ENCODE data around the gene MLC1.

MLC1 gene

GRCh38 chr22:50125029-50125428, 39.8 kb upstream of the MLC1 start:
- WGBS = 93% methylated on average over 9 of the region's 9 CpGs
- H2BK12ac ChIP-seq (ENCODE audit: low read length in 2 of 2) = no peak overlapping the region
- no peak for DNase-seq
- peaks cover 20% of the 10 kb centered on the region for H3K9me3 ChIP-seq (ENCODE audit: control insufficient read depth, low read length)
- H4K8ac ChIP-seq (ENCODE audit: low read length) = no peak overlapping the region
- no peak overlapping the region for H3K4me3 ChIP-seq (ENCODE audit: insufficient read depth in 1 of 2, low read depth in 1 of 2, low read length in 2 of 2)
- H2BK120ac ChIP-seq (ENCODE audit: low read depth, low read length) = no peak overlapping the region
- no peaks in the 10 kb centered on the region for H3K79me1 ChIP-seq (replicated peaks; ENCODE audit: low read length, poor library complexity, severe bottlenecking)
- H3K27me3 ChIP-seq (ENCODE audit: control insufficient read depth in 1 of 2, insufficient read depth in 1 of 2, low read length in 2 of 2) = peaks cover 12 to 17% of the 10 kb centered on the region in 2 experiments
- H3K4me1 ChIP-seq (ENCODE audit: control insufficient read depth, insufficient read depth, low read depth, low read length) = no peaks in the 10 kb centered on the region
- H2AK5ac ChIP-seq (ENCODE audit: low read length, severe bottlenecking) = no peak overlapping the region
- H2BK15ac ChIP-seq (ENCODE audit: low read depth, poor library complexity, severe bottlenecking) = no peak overlapping the region
- H3K14ac ChIP-seq (ENCODE audit: low read length in 2 of 2) = no peak overlapping the region
- peaks cover 0 to 3% of the 10 kb centered on the region in 2 experiments for H3K36me3 ChIP-seq (ENCODE audit: control insufficient read depth in 1 of 2, insufficient read depth in 2 of 2, low read depth in 1 of 2, low read length in 2 of 2)
- no peak overlapping the region for H3K23ac ChIP-seq (ENCODE audit: low read length in 2 of 2)
- H3K27ac ChIP-seq (ENCODE audit: low read length, poor library complexity, severe bottlenecking) = no peak overlapping the region
- no peak overlapping the region for H3K18ac ChIP-seq (ENCODE audit: low read depth in 1 of 2, low read length in 2 of 2)
- no peak overlapping the region for H3K4me2 ChIP-seq (ENCODE audit: low read length, poor library complexity, severe bottlenecking)
- H4K91ac ChIP-seq (ENCODE audit: low read length) = no peak overlapping the region
- no peak overlapping the region for H2BK5ac ChIP-seq (ENCODE audit: low read depth, low read length, poor library complexity, severe bottlenecking)
- H2AFZ ChIP-seq (ENCODE audit: low read depth, low read length) = no peak overlapping the region
- H3K4ac ChIP-seq (ENCODE audit: low read depth in 1 of 2, low read length in 2 of 2) = no peak overlapping the region
- H3K9ac ChIP-seq (ENCODE audit: low read length) = no peak overlapping the region

GRCh38 chr22:50123119-50123518, 37.9 kb upstream of the MLC1 start:
- no peak overlapping the region for H2BK120ac ChIP-seq (ENCODE audit: low read depth, low read length)
- peaks cover 0 to 3% of the 10 kb centered on the region in 2 experiments for H3K36me3 ChIP-seq (ENCODE audit: control insufficient read depth in 1 of 2, insufficient read depth in 2 of 2, low read depth in 1 of 2, low read length in 2 of 2)
- H4K8ac ChIP-seq (ENCODE audit: low read length) = no peak overlapping the region
- no peak overlapping the region for H3K18ac ChIP-seq (ENCODE audit: low read depth in 1 of 2, low read length in 2 of 2)
- no peak overlapping the region for H3K14ac ChIP-seq (ENCODE audit: low read length in 2 of 2)
- no peak overlapping the region for H2AFZ ChIP-seq (ENCODE audit: low read depth, low read length)
- no peak overlapping the region for H2AK5ac ChIP-seq (ENCODE audit: low read length, severe bottlenecking)
- H3K27ac ChIP-seq (ENCODE audit: low read length, poor library complexity, severe bottlenecking) = no peak overlapping the region
- H3K4me1 ChIP-seq (ENCODE audit: control insufficient read depth, insufficient read depth, low read depth, low read length) = peaks cover 4% of the 10 kb centered on the region
- peaks cover 12 to 17% of the 10 kb centered on the region in 2 experiments for H3K27me3 ChIP-seq (ENCODE audit: control insufficient read depth in 1 of 2, insufficient read depth in 1 of 2, low read length in 2 of 2)
- H2BK15ac ChIP-seq (ENCODE audit: low read depth, poor library complexity, severe bottlenecking) = no peak overlapping the region
- no peak overlapping the region for H3K23ac ChIP-seq (ENCODE audit: low read length in 2 of 2)
- no peaks in the 10 kb centered on the region for H3K79me1 ChIP-seq (replicated peaks; ENCODE audit: low read length, poor library complexity, severe bottlenecking)
- H3K9ac ChIP-seq (ENCODE audit: low read length) = no peak overlapping the region
- peaks cover 20% of the 10 kb centered on the region for H3K9me3 ChIP-seq (ENCODE audit: control insufficient read depth, low read length)
- 75% methylated on average over 1 of the region's 4 CpGs for WGBS
- no peak overlapping the region for H2BK12ac ChIP-seq (ENCODE audit: low read length in 2 of 2)
- no peak overlapping the region for H3K4me2 ChIP-seq (ENCODE audit: low read length, poor library complexity, severe bottlenecking)
- no peak overlapping the region for H2BK5ac ChIP-seq (ENCODE audit: low read depth, low read length, poor library complexity, severe bottlenecking)
- DNase-seq = no peak
- H3K4me3 ChIP-seq (ENCODE audit: insufficient read depth in 1 of 2, low read depth in 1 of 2, low read length in 2 of 2) = no peak overlapping the region
- H3K4ac ChIP-seq (ENCODE audit: low read depth in 1 of 2, low read length in 2 of 2) = no peak overlapping the region
- no peak overlapping the region for H4K91ac ChIP-seq (ENCODE audit: low read length)

DNA sequence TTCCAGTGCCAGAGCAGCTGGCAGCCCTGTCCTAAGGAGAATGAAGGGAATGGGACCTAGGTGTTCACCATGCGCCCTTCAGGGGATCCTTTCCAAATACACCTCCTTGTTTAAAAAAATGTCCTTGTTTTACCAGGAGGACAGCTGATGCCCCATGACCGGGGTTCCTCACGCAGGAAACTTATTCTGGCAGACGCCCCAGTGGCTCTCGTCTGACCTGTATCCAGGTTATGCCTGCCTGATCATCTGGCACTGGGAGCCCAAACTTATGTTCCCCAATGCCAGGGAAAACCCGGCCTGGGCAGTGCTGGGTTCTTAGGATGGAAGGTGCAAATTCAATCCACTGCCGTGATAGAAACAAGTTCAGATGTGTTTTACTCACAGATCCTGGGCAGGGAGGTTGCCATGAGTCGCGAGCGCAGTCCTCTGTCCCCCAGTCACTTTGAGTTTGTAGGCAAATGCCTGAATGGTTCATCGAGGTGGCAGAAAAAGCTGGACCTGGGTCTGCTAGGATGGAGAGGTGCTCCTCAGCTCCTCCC, 36.0 kb upstream of the MLC1 start:
- H3K4me2 ChIP-seq (ENCODE audit: low read length, poor library complexity, severe bottlenecking) = no peak overlapping the region
- no peak overlapping the region for H3K27ac ChIP-seq (ENCODE audit: low read length, poor library complexity, severe bottlenecking)
- peaks cover 20% of the 10 kb centered on the region for H3K9me3 ChIP-seq (ENCODE audit: control insufficient read depth, low read length)
- H3K4me3 ChIP-seq (ENCODE audit: insufficient read depth in 1 of 2, low read depth in 1 of 2, low read length in 2 of 2) = no peak overlapping the region
- H2AK5ac ChIP-seq (ENCODE audit: low read length, severe bottlenecking) = no peak overlapping the region
- H2BK15ac ChIP-seq (ENCODE audit: low read depth, poor library complexity, severe bottlenecking) = no peak overlapping the region
- no peaks in the 10 kb centered on the region for H3K79me1 ChIP-seq (replicated peaks; ENCODE audit: low read length, poor library complexity, severe bottlenecking)
- H3K4me1 ChIP-seq (ENCODE audit: control insufficient read depth, insufficient read depth, low read depth, low read length) = peaks cover 4% of the 10 kb centered on the region
- H3K36me3 ChIP-seq (ENCODE audit: control insufficient read depth in 1 of 2, insufficient read depth in 2 of 2, low read depth in 1 of 2, low read length in 2 of 2) = peaks cover 0 to 3% of the 10 kb centered on the region in 2 experiments
- DNase-seq = no peak
- H3K18ac ChIP-seq (ENCODE audit: low read depth in 1 of 2, low read length in 2 of 2) = no peak overlapping the region
- no peak overlapping the region for H4K8ac ChIP-seq (ENCODE audit: low read length)
- peaks cover 12 to 17% of the 10 kb centered on the region in 2 experiments for H3K27me3 ChIP-seq (ENCODE audit: control insufficient read depth in 1 of 2, insufficient read depth in 1 of 2, low read length in 2 of 2)
- H3K23ac ChIP-seq (ENCODE audit: low read length in 2 of 2) = no peak overlapping the region
- H2AFZ ChIP-seq (ENCODE audit: low read depth, low read length) = no peak overlapping the region
- no peak overlapping the region for H3K4ac ChIP-seq (ENCODE audit: low read depth in 1 of 2, low read length in 2 of 2)
- no peak overlapping the region for H2BK120ac ChIP-seq (ENCODE audit: low read depth, low read length)
- H4K91ac ChIP-seq (ENCODE audit: low read length) = no peak overlapping the region
- no peak overlapping the region for H3K14ac ChIP-seq (ENCODE audit: low read length in 2 of 2)
- H2BK12ac ChIP-seq (ENCODE audit: low read length in 2 of 2) = no peak overlapping the region
- 87% methylated on average over 11 of the region's 11 CpGs for whole genome bisulfite sequencing
- no peak overlapping the region for H2BK5ac ChIP-seq (ENCODE audit: low read depth, low read length, poor library complexity, severe bottlenecking)
- H3K9ac ChIP-seq (ENCODE audit: low read length) = no peak overlapping the region

- Histone ChIP-seq H3K23ac (ENCODE audit: low read length in 2 of 2) (peak overlapping the region in 1 of 2 experiments; percentile 30), H3K79me1 (replicated peaks; ENCODE audit: low read length, poor library complexity, severe bottlenecking) (no peaks in the 10 kb centered on the region), H3K27ac (ENCODE audit: low read length, poor library complexity, severe bottlenecking) (no peak overlapping the region), H3K4me1 (ENCODE audit: control insufficient read depth, insufficient read depth, low read depth, low read length) (peaks cover 7% of the 10 kb centered on the region), H4K91ac (ENCODE audit: low read length) (no peak overlapping the region), H3K9ac (ENCODE audit: low read length) (no peak overlapping the region), H2BK15ac (ENCODE audit: low read depth, poor library complexity, severe bottlenecking) (no peak overlapping the region), H2AK5ac (ENCODE audit: low read length, severe bottlenecking) (no peak overlapping the region), H2BK120ac (ENCODE audit: low read depth, low read length) (no peak overlapping the region), H4K8ac (ENCODE audit: low read length) (no peak overlapping the region), H2AFZ (ENCODE audit: low read depth, low read length) (no peak overlapping the region), H3K14ac (ENCODE audit: low read length in 2 of 2) (no peak overlapping the region), H3K18ac (ENCODE audit: low read depth in 1 of 2, low read length in 2 of 2) (peak overlapping the region in 1 of 2 experiments; percentile 80), H2BK12ac (ENCODE audit: low read length in 2 of 2) (peak overlapping the region in 1 of 2 experiments; percentile 91), H3K4me3 (ENCODE audit: insufficient read depth in 1 of 2, low read depth in 1 of 2, low read length in 2 of 2) (no peak overlapping the region), H2BK5ac (ENCODE audit: low read depth, low read length, poor library complexity, severe bottlenecking) (no peak overlapping the region), H3K4me2 (ENCODE audit: low read length, poor library complexity, severe bottlenecking) (no peak overlapping the region), H3K27me3 (ENCODE audit: control insufficient read depth in 1 of 2, insufficient read depth in 1 of 2, low read length in 2 of 2) (peaks cover 12 to 14% of the 10 kb centered on the region in 2 experiments), H3K4ac (ENCODE audit: low read depth in 1 of 2, low read length in 2 of 2) (peak overlapping the region in 1 of 2 experiments; percentile 29), H3K9me3 (ENCODE audit: control insufficient read depth, low read length) (peaks cover 20% of the 10 kb centered on the region), H3K36me3 (ENCODE audit: control insufficient read depth in 1 of 2, insufficient read depth in 2 of 2, low read depth in 1 of 2, low read length in 2 of 2) (peaks cover 0 to 3% of the 10 kb centered on the region in 2 experiments)
- WGBS = 75% methylated on average over 5 of the region's 6 CpGs
- peak; percentile 52 for DNase-seq
Observed at GRCh38 chr22:50119768-50120251, 34.6 kb upstream of the MLC1 start.

All from mesenchymal stem cell (in vitro differentiated cells and primary cell).